ENCODE results near the gene EHF.

DNA sequence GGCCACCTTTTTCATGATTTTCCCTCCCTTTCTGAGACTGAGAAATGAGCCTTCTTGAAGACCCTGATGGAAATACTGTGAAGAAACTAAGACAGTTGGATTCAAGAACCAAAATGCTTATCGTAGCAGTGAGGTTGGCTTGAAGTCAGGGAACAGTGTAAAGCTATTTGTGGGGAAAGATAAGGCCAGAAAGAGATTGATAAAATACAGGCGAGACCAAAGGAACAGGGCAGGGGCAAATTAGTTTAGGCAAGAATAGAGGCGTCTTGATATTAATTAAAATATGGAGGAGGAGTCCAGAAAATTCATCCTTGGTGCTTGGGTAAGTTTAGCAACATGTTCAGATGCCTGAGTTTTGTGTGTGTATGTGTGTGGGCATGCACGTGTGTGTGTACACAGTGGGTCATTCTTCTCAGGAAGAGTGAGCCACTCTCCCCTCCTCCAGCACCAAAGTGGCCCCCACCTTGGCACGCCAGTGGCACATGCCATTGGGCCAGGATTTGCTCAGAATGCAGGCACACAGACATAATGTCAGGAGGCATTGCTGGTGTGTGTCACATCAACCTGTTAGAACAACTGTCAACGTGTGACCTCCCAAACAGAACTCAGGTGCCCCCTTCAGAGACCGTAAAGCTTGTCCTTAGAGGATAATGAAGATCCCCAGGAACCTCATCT, 3.9 kb upstream of the EHF start:
- TF ChIP-seq, protein P1, sequence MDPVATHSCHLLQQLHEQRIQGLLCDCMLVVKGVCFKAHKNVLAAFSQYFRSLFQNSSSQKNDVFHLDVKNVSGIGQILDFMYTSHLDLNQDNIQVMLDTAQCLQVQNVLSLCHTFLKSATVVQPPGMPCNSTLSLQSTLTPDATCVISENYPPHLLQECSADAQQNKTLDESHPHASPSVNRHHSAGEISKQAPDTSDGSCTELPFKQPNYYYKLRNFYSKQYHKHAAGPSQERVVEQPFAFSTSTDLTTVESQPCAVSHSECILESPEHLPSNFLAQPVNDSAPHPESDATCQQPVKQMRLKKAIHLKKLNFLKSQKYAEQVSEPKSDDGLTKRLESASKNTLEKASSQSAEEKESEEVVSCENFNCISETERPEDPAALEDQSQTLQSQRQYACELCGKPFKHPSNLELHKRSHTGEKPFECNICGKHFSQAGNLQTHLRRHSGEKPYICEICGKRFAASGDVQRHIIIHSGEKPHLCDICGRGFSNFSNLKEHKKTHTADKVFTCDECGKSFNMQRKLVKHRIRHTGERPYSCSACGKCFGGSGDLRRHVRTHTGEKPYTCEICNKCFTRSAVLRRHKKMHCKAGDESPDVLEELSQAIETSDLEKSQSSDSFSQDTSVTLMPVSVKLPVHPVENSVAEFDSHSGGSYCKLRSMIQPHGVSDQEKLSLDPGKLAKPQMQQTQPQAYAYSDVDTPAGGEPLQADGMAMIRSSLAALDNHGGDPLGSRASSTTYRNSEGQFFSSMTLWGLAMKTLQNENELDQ (tag by site-specific recombination; IDR thresholded peaks at IDR 0.05; ENCODE audit: low read depth), result no peak
- no peak for TF ChIP-seq ZNF658 (tag by site-specific recombination; IDR thresholded peaks at IDR 0.05)
- no peak for TF ChIP-seq ZNF792 (tag by site-specific recombination; IDR thresholded peaks at IDR 0.05)
- TF ChIP-seq ZNF624 (tag by site-specific recombination; IDR thresholded peaks at IDR 0.05), result no peak
- TF ChIP-seq KLF16 (tag by site-specific recombination; IDR thresholded peaks at IDR 0.05), result no peak
- no peak for TF ChIP-seq YY1 (tag by site-specific recombination; IDR thresholded peaks at IDR 0.05)
- no peak for TF ChIP-seq ZNF324 (tag by site-specific recombination; IDR thresholded peaks at IDR 0.05)
- TF ChIP-seq TCF7L2 (IDR thresholded peaks at IDR 0.05; ENCODE audit: borderline replicate concordance, low read depth, low read length), result no peak
- no peak for TF ChIP-seq CTCF (tag by site-specific recombination; IDR thresholded peaks at IDR 0.05)
- TF ChIP-seq, protein P2, sequence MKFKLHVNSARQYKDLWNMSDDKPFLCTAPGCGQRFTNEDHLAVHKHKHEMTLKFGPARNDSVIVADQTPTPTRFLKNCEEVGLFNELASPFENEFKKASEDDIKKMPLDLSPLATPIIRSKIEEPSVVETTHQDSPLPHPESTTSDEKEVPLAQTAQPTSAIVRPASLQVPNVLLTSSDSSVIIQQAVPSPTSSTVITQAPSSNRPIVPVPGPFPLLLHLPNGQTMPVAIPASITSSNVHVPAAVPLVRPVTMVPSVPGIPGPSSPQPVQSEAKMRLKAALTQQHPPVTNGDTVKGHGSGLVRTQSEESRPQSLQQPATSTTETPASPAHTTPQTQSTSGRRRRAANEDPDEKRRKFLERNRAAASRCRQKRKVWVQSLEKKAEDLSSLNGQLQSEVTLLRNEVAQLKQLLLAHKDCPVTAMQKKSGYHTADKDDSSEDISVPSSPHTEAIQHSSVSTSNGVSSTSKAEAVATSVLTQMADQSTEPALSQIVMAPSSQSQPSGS (tag by site-specific recombination; IDR thresholded peaks at IDR 0.05; ENCODE audit: low read depth), result no peak
- TF ChIP-seq ZNF768 (tag by site-specific recombination; IDR thresholded peaks at IDR 0.05), result no peak
- TF ChIP-seq SETDB1 (IDR thresholded peaks at IDR 0.05; ENCODE audit: insufficient read length, low read length), result no peak
- no peak for TF ChIP-seq REPIN1 (tag by site-specific recombination; IDR thresholded peaks at IDR 0.05; ENCODE audit: low read depth)
